A549 treated with AZD9567 at 1 μM for 4 hours (cell line): ENCODE measurements around the gene ACTG1. TPM values are rescaled to one million over a fixed set of nuclear protein-coding genes. Genes with fewer than 3 reads are reported as not detected.

Experiments used
- total RNA-seq: library from RNA; stranded (reverse); fragments of 200-300 nt; extraction: Qiagen RNA extraction; gene quantifications from 5 replicates; pipeline ENCODE4 v1.2.3, GENCODE V29; 2022; ENCODE audit not compliant: insufficient read depth

Gene ACTG1
- total RNA-seq, result 5,191 to 8,158 TPM (median 5,456 TPM) in 5 replicates

DNA sequence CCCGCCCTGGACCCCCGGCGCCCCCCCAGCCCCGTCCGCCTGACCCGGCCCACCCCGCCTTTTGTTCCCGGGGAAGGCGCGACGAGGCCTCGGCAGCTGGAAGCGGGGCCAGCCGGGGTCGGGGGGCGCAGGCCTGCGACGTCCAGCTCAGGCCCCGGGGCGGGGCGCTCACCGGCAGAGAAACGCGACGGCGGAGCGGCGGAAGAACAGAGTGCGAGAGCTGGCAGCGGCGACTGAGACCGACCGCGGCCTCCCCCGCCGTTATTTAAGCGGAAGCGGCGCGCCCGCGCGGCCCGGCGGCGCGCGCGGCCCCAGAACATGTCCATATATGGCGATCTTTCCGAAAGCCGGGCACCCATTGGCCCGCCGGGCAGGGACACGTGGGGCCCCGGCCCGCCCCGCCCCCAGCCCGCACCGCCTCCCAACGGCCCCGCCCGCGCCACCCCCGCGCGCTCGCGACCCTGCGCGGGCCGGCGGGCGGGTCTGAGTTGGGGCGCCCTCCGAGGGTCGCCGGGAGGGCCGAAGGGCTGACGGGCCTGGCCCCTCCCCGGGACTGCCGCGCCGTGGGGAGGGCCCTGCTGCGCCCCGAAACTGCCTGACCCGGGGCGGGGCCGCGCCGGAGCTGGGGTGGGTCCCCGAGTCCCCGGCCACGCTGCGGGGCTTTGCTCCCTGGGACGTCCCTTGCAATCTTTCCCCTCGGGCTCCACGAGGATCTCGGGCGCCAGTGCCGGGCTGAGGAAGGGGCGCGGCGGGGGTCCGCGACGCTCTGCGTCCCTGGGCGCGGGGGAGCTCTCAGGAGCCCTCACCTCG is at the start of gene ACTG1:
TSS of gene ACTG1 (minus strand) at position 238 of the 810 bp plus-strand sequence. CDS start 445 bp downstream, outside the sequence.

DNA sequence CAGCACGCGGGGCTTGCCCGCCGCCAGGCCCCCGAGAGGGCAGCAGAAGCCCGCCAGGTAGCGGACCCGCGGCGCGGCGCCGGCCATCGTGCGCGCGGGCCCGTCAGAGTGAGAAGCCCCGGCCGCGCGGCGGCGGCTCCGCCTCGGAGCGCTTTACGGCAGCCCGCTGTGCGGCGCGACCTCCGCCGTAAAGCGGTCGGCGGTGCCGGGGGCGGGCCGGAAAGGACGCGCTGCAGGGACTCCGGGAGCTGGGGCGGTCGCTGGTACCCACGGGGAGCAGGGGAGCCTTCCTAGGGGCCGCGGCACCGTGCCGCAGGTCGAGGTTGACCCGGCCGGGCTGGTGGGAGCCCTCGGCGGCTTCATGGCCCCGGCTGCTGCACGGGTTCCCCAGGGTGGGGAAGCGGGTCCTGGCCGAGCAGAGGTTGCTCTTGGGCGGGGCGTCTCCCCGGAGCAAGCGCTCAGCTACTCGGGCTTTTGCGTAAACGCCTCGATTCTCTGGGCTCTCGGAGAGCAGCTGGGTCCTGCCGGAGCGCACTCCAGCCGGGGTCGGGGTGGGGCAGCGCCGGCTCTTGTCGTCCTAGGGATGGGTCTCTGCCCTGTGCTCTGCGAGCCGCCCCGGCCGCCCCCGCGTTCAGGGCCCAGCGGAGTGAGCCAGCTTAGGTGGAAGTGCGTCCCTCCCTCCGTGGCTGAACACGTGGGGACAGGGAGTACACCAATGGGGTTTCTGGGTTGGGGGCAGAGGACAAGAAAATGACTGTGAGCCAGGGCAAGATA is 39.8 kb upstream of the ACTG1 start, which contains the start of gene FAAP100:
TSS of gene FAAP100 (minus strand) at position 110 of the 774 bp plus-strand sequence. CDS start at position 87, 23 bp downstream.

DNA sequence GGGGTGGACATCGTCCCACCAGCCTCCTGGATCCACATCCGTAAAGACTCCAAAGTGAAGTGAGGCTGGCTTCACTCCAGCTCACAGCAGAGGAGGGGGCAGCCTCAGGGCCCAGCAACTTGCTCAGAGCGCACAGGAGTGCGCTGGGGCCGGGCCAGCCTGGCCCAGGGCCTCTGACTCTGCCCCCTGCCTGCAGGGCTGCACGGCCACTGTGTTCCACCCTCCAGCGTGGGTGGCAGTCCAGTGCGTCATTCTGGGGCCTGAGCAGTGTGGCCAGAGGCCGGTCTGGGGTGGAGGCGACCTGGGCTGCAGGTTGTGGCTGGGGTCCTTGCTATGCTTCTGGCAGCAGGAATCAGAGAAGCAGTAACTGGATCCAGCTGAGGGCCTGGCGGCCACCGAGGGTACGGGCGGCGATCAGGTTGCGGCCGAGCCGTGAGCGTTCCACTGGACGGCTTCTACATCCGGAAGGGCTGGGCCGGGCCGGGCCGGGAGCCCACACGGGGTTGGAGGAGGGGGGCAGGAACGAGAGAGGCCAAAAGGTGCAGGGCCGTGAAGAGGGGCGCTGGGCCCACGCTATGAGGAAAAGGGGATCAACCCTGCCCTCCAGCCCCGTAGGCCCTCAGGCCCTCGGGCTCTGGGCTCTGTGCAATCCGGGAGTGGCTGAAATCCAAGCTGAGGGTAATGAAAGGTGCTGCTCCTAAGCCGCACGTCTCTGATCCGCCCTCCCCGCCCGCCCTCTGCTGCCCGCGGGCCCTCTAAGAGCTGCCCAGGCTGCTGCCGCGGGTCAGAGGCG is 15.2 kb upstream of the ACTG1 start, which contains the start of gene FSCN2:
TSS of gene FSCN2 (plus strand) at position 787 of the 793 bp plus-strand sequence. CDS start 155 bp downstream, outside the sequence.

Other genes with a start within 250 kb of the ACTG1 start
- gene SLC38A10, start 217.5 kb downstream of the ACTG1 start, total RNA-seq, result 50.1 to 77.1 TPM (median 75.4 TPM) in 5 replicates
- 5.2 to 9.7 TPM (median 7.6 TPM) in 5 replicates for gene BAHCC1, start 117.3 kb downstream of the ACTG1 start, total RNA-seq
- 0.91 to 1.4 TPM (median 1.1 TPM) in 4 of 5 replicates, not detected in the other for gene FSCN2, start 15.6 kb upstream of the ACTG1 start, total RNA-seq
- gene FAAP100, start 39.6 kb upstream of the ACTG1 start, total RNA-seq, result 16.0 to 28.1 TPM (median 27.5 TPM) in 5 replicates
- gene NPLOC4, start 124.3 kb upstream of the ACTG1 start, total RNA-seq, result 88.7 to 101 TPM (median 98.7 TPM) in 5 replicates
- gene TSPAN10, start 124.4 kb upstream of the ACTG1 start, total RNA-seq, result 4.2 to 5.2 TPM (median 4.8 TPM) in 5 replicates
- 1.8 to 2.8 TPM (median 2.2 TPM) in 4 of 5 replicates, not detected in the other for gene PDE6G, start 143.7 kb upstream of the ACTG1 start, total RNA-seq
- 29.0 to 66.0 TPM (median 60.7 TPM) in 5 replicates for gene OXLD1, start 153.8 kb upstream of the ACTG1 start, total RNA-seq
- gene CCDC137, start 153.9 kb upstream of the ACTG1 start, total RNA-seq, result 51.6 to 68.7 TPM (median 63.4 TPM) in 5 replicates
- 42.6 to 53.2 TPM (median 50.4 TPM) in 5 replicates for gene ARL16, start 171.0 kb upstream of the ACTG1 start, total RNA-seq
- 127 to 213 TPM (median 208 TPM) in 5 replicates for gene HGS, start 171.2 kb upstream of the ACTG1 start, total RNA-seq
- 183 to 322 TPM (median 292 TPM) in 5 replicates for gene MRPL12, start 190.6 kb upstream of the ACTG1 start, total RNA-seq
- 41.8 to 47.4 TPM (median 45.7 TPM) in 5 replicates for gene SLC25A10, start 199.5 kb upstream of the ACTG1 start, total RNA-seq